ENCODE data around the gene FGD3.

- no peak for TF ChIP-seq CTCF (IDR thresholded peaks at IDR 0.05)
- TF ChIP-seq POLR2A (IDR thresholded peaks at IDR 0.05): no peak
These were observed 133.1 kb downstream of the FGD3 start for GRCh38 chr9:93080406-93080805.

All from right lobe of liver (tissue), 4 donors.